ENCODE measurements around the gene MATN3.

The MATN3 gene

GRCh38 chr2:19993731-19994130, 18.7 kb downstream of the MATN3 start:
- DNase-seq: no peak

GRCh38 chr2:19991895-19992294, 20.6 kb downstream of the MATN3 start:
- no peak for DNase-seq

- DNase-seq: no peak
Observed at GRCh38 chr2:19990416-19990728, 22.1 kb downstream of the MATN3 start.

GRCh38 chr2:19989667-19990415, 22.6 kb downstream of the MATN3 start, which contains the start of gene WDR35:
Gene WDR35 (minus strand): TSS chr2:19990105. CDS start chr2:19990015, 90 bp downstream.
- DNase-seq: peak; percentile 84

GRCh38 chr2:19989342-19989666, 23.2 kb downstream of the MATN3 start:
- no peak for DNase-seq

- no peak for DNase-seq
Observed at GRCh38 chr2:19988600-19988999, 23.9 kb downstream of the MATN3 start.

GRCh38 chr2:19987936-19988335, 24.5 kb downstream of the MATN3 start:
- DNase-seq: no peak

- DNase-seq: no peak
Observed at GRCh38 chr2:19982268-19982667, 30.2 kb downstream of the MATN3 start.

- DNase-seq: no peak
Observed at GRCh38 chr2:19979932-19980331, 32.5 kb downstream of the MATN3 start.

GRCh38 chr2:19973466-19973865, 39.0 kb downstream of the MATN3 start:
- no peak for DNase-seq

GRCh38 chr2:19971691-19972090, 40.8 kb downstream of the MATN3 start:
- no peak for DNase-seq

- no peak for DNase-seq
Observed at GRCh38 chr2:19963386-19963785, 49.1 kb downstream of the MATN3 start.

- peak; percentile 52 for DNase-seq
Observed at GRCh38 chr2:19955544-19956422, 56.7 kb downstream of the MATN3 start.

- DNase-seq: no peak
Observed at GRCh38 chr2:19949071-19949470, 63.4 kb downstream of the MATN3 start.

GRCh38 chr2:19947184-19947940, 65.1 kb downstream of the MATN3 start:
- no peak for DNase-seq

- no peak for DNase-seq
Observed at GRCh38 chr2:19944205-19944845, 68.1 kb downstream of the MATN3 start.

- DNase-seq: no peak
Observed at GRCh38 chr2:19943189-19943588, 69.3 kb downstream of the MATN3 start.

- DNase-seq: no peak
Observed at GRCh38 chr2:19942199-19942598, 70.3 kb downstream of the MATN3 start.
